ENCODE results near the gene UGT1A4.
"Not testable (repeated sequence)": the region's sequence is repeated elsewhere in the genome, so short reads cannot be mapped to it uniquely, and the experiment has no call there.

UGT1A4 gene

DNA sequence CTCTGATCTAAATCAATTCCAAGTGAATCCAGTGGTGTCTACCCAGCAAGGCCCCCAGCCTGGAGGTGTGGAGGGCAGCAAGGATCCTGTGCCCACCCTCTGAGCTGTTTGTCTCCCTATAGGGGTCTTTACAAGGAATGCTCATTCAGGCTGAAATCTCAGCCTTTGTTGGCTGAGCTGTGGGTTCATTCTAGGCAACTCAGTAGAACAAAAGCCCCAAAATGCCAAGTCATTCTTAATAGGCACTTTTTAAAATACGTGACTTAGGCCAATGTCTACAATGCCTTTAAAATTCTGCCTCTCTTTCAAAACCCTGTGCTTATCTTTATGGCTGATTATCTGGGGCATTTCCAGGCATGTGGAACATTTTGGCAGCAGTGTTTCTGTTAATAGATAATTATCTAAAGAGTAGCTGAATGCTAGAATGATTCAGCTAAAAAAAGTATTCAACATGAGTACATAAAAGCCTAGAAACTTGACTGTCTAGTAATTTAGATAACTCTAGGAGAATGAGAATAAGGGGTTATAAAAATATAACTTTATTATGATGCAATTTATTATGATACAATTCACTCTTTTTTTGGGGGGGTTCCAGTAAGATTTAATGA is 18.4 kb upstream of the UGT1A4 start:
- DNase-seq: no peak

DNA sequence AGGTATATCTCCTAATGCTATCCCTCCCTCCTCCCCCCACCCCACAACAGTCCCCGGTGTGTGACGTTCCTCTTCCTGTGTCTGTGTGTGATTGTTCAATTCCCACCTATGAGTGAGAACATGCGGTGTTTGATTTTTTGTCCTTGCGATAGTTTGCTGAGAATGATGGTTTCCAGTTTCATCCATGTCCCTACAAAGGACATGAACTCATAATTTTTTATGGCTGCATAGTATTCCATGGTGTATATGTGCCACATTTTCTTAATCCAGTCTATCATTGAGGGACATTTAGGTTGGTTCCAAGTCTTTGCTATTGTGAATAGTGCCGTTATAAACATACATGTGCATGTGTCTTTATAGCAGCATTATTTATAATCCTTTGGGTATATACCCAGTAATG is 17.7 kb upstream of the UGT1A4 start:
- DNase-seq: not testable (repeated sequence)

DNA sequence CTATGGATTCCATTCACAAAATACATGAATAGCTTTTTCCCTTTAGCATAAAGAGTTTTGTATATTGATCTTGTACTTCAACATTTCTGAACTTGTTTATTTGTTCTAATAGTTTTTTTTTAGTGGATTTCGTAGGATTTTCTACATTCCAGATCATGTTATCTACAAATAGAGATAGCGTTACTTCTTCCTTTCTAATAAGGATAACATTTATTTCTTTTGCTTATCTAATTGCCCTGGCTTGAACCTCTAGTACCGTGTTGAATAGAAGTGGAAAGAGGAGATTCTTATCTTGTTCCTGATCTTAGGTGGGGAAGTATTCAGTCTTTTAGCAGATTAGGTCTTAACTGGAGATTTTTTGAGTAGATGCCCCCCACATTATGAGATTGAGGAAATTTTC is 16.3 kb upstream of the UGT1A4 start:
- DNase-seq: no peak

DNA sequence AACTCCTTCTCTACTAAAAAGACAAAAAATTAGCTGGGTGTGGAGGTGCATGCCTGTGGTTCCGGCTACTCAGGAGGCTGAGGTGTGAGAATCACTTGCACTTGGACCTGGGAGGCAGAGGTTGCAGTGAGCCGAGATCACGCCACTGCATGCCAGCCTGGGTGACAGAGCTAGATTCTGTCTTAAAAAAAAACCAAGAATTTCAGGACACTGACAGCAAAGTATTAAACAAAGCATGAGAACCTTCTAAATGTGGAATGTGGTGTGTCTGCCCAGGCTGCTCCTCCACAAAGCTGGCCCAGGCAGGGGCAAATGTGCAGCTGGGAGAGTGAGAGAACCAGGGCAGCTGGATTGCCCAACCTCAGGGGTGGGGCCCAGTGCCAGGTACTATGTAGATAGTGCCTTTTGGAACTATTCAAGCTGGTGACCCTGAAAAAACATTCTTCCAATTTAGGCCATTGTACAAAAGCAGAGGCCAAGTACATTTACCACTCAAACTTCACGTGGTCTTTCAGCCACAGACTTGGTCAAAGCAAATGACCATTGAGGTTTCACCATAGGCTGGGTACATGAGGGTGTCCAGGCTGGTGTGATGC is 12.5 kb upstream of the UGT1A4 start:
- DNase-seq: no peak

DNA sequence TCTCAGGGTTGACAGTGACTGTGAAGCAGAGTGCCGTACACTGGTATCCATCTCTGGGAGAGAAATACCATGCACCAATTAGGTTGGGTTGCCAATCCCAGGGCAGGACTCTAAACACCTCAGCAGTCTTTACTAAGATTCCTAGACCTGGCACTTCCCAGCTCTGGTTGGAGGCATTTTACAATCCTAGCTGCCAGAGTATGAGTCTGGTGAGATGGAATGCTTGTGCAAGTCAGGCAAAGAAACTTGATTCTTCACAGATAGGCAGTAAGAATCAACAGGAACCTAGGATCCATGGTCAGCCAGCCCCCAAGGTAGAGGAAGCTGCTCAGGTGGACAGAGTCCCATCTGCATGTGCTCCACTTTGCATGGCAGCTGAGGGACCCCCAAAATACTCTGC is 11.8 kb upstream of the UGT1A4 start:
- no peak for DNase-seq

DNA sequence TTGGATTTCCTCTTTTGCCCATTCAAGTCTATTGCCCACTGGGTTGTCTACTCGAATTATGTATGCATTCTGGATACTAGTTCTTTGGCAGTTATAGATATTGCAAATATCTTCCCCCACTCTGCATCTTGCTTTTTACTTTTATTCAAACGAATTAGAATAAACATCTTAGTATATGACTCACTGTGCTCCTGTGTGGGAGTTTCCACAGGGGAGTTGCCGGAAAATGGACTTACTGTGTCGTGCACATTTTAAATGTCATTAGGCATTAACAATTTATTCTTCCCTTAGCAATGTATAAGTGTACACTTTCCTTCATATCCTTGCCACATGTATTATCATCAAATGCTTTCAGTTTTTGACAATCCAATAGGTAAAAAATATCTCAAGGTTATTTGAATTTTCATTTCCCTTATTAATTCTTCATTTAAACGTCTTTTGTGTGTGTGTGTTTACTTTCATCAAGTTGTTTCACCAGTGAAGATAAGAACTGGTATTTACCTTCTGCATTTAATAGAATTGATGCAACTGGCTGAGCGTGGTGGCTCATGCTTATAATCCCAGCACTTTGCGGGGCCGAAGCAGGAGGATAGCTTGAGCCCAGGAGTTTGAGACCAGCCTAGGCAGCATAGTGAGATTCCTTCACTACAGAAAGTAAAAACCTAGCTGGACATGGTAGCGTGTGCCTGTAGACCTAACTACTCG is 10.4 kb upstream of the UGT1A4 start:
- DNase-seq: no peak

DNA sequence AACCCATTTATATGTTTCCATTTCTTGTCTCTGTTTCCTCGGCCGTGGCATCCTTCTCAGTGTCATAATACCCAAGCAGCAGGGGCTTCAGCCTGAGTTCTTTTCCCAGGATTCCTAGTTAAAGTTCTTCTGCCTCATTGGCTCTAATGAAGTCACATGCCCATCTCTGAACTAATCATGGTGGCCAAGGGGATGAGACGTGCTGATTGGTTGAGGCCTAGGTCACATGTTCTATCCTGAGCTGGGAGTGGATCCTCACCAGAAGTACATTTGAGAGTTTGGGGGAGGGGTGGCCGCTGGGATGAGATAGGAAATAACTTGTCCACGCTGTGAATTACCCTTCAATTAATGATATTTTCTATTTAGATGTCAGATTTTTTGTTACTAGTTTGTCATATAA is 9.6 kb upstream of the UGT1A4 start:
- DNase-seq: no peak

DNA sequence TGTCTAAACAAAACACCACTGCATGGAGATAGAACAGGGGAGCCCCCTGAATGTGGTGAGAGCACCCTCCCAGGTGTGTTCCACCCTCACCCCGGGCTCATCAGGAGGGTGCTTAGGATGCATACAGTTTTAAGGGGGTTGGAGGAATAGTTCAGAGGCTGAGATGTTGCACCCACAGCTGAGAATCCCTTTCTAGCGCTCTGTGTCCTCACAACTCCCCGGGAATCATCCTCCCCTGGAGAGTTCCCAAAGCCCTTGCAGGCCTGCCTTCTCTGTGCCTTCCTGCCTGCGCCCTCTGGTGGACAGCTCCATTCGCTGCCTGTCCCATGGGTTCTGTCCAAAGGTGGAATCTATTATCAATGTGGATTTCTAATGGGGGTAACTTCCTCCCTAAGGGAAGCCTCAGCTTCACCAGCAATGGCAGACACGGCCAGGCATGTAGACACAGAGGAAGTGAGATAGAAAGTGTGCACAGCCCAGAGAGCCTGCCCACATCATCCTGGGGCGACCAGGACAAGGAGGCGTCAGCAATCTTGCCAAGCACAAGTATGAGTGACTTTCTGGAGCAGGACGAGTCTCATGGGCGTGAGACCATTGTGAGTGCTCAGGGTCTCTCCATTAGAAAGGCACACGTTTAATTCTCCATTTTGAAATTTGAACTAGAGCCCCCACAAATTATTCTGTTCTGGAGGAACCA is 7.1 kb upstream of the UGT1A4 start:
- DNase-seq: peak in 5 of 6 experiments; percentile 25 to 42 (median 32)

DNA sequence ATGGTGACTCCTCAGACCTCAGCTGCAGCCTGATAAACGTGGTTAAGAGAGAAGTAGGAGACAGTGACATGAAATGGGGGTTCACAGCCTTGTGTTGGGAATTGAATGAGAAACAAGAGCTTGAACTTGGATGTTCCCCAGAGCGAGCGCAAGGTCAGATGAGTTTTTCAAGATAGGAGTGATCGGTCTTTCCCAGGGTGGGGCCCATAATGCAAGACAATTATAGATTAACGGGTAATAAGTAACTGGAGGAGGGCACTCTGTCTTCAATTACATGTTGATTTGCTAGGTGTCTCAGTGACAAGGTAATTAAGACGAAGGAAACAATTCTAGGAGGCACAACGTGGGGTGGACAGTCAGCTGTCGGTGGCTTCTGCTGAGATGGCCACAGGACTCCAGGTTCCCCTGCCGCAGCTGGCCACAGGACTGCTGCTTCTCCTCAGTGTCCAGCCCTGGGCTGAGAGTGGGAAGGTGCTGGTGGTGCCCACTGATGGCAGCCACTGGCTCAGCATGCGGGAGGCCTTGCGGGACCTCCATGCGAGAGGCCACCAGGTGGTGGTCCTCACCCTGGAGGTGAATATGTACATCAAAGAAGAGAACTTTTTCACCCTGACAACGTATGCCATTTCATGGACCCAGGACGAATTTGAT is 5.8 kb upstream of the UGT1A4 start, which contains the start of gene UGT1A5:
TSS of gene UGT1A5 (plus strand) at position 297 of the 651 bp plus-strand sequence. CDS start at position 382, 85 bp downstream.
- DNase-seq: no peak

DNA sequence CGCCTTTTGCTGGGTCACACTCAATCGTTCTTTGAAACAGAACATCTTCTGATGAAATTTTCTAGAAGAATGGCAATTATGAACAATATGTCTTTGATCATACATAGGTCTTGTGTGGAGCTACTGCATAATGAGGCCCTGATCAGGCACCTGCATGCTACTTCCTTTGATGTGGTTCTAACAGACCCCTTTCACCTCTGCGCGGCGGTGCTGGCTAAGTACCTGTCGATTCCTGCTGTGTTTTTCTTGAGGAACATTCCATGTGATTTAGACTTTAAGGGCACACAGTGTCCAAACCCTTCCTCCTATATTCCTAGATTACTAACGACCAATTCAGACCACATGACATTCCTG is 5.3 kb upstream of the UGT1A4 start:
- DNase-seq: no peak

DNA sequence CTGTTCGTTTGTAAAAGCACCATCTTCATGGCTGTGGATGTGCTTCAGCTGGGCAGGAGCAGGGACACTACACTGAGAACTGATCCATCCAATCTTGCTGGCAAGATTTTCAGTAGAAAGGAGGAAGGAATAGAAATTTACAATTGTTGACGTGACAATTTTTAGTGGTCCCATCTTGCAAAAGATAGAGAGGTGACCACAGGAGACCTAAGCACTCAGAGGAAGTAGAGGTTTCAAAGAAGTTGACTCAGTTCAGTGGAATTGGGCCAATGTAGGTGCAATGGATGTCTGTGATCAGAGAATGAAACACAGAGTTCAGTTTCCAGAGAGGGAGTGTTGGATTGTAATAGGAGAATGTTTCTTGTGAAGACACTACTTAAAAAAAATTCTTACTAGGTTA is 4.4 kb upstream of the UGT1A4 start:
- no peak for DNase-seq

DNA sequence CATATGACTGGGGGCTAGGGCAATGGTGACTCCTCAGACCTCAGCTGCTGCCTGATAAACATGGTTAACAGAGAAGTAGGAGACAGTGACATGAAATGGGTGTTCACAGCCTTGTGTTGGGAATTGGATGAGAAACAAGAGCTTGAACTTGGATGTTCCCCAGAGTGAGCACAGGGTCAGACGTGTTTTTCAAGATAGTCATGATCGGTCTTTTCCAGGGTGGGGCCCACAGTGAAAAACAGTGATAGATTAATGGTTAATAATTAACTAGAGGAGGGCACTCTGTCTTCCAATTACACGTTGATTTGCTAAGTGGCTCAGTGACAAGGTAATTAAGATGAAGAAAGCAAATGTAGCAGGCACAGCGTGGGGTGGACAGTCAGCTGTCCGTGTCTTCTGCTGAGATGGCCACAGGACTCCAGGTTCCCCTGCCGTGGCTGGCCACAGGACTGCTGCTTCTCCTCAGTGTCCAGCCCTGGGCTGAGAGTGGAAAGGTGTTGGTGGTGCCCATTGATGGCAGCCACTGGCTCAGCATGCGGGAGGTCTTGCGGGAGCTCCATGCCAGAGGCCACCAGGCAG is 10.3 kb downstream of the UGT1A4 start, which contains the start of gene UGT1A3:
TSS of gene UGT1A3 (plus strand) at position 320 of the 579 bp plus-strand sequence. CDS start at position 405, 85 bp downstream.
- DNase-seq: no peak

DNA sequence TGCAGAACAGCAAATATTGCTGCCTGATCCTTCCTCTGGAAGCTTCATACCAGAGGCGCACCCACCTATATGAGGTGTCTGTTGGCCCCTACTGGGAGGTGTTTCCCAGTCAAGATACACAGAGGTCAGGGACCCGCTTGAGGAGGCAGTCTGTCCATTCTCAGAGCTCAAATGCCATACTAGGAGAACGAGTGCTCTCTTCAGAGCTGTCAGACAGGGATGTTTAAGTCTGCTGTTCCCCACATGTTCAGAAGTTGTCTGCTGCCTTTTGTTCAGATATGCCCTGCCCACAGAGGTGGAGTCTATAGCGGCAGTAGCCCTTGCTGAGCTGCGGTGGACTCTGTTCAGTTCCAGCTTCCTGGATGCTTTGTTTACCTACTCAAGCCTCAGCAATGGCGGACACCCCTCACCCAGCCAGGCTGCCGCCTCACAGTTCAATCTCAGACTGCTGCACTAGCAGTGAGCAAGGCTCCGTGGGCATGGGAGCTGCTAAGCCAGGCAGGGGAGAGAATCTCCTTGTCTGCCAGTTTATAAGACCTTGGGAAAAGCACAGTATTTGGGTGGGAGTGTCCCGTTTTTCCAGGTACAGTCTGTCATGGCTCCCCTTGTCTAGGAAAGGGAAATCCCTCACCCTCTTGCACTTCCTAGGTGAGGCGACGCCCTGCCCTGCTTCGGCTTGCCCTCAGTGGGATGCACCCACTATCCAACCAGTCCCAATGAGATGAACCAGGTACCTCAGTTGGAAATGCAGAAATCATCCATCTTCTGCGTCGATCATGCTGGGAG is 18.5 kb downstream of the UGT1A4 start:
- not testable (repeated sequence) for DNase-seq

DNA sequence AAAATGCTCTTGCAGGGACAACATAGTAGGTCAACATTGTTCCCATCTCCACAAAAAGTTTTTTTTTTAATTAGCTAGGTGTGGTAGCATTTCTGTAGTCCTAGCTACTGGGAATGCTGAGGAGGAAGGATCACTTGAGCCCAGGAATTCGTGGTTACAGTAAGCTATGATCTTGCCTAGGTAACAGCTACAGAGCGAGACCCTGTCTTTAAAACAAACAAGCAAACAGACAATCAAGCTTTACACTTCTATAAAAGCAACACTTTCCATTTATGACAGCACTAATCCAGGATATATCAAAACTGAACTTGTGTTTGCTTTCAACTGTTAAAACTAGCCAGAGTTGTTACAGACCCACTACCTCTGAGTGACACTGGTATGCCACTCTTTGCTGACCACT is 22.3 kb downstream of the UGT1A4 start:
- no peak for DNase-seq

DNA sequence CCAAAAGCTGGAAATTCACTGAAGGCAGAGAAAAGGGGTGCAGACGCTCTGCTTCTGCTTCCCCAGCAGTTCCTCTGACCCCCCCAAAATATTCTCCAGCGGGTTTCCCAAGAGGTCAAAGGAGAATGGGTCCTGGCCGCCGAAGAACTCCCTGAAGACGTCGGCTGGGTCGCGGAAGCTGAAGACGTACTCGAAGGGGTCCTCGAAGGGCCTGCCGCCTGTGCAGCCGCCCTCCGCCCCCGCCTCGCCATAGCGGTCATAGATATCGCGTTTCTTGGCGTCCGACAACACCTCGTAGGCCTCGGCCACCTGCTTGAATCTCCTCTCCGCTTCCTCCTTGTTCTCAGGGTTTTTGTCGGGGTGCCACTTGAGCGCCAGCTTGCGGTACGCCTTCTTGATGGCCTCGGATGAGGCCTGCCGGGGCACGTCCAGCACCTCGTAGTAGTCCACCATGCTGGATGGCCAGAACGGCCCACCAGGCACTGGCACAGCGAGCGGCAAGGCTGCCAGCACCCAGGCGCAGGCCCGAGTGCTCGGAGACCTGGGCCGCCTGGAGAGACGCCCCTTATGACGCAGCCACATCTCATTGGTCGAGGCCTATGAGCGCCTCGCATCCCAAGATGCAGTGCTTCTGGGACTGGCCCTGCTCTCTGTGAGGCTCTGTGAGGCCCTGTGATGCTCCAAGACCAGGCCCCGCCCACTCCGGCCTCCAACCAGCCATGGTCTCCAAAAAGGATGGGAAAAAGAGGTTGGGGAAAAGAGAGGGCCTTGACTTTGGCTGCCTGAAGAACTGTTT is 25.1 kb downstream of the UGT1A4 start:
- no peak for DNase-seq

DNA sequence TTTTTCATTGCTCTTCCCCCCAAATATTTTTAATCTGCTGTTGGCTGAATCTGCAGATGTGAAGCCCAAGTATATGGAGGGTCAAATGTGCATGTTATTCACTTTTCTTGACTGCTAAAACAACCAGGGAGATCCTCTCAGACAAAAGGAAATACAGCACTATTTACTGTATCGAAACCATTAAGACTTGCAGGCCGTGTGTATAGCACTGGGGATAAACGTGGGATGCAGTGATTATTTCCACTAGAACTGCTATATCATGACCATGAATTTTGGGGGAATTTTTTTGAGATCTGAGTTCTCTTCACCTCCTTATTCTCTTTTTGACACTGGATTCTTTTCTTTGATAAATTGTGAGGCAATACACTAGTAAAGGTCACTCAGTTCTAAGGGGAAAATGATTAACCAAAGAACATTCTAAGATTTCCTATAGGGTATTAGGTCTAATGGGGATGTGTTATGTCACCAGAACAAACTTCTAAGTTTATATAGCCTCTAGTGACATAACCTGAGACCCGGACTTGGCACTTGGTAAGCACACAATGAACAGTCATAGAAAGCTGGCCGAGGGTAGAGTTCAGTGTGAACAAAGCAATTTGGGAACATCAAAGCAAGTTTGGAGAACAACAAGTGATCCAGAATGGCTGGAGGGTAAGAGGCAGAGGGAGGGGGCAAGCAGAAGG is 26.7 kb downstream of the UGT1A4 start:
- no peak for DNase-seq

DNA sequence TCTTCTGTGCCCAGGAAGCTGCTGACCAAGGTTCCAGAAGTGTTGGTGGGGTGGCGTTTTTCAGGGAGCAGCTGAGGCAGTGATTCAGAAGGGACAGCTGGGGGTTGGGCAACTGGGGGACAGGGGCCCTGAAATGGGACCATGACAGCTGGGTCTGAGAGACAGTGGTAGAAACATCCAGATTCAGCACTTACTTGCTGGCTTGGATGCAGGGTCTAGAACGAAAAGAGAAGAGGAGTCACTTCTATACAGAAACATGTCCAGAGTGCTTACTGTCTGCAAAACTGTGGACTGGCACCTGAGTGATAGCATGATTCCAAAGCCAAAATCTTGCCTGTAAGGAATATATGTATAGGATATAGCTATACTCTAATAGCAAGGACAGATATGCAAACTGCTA is 27.3 kb downstream of the UGT1A4 start:
- not testable (repeated sequence) for DNase-seq

DNA sequence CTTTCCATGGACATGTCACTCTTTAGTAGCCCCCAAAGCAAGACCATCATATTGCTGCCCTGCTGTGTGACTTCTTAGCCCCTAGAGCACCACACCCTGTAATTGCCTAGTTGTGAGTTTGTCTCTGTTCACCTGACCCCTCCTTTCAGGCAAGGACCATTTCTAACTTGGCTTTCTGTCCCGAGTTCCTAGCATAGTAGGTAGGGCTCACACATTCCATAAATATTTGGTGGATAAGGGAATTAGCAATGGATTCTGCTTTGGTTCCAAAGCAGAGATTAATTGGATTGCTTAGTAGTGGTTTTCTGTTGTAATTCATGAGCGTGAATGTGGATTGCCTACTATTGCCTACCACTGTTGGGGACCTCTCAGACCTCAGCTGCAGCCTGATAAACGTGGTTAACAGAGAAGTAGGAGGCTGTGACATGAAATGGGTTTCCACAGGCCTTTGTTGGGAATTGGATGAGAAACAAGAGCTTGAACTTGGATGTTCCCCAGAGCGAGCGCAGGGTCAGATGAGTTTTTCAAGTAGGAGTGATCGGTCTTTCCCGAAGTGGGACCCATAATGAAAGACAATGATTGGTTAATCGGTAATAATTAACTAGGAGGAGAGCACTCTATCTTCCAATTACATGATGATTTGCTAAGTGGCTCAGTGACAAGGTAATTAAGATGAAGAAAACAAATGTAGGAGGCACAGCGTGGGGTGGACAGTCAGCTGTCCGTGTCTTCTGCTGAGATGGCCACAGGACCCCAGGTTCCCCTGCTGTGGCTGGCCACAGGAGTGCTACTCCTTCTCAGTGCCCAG is 28.1 kb downstream of the UGT1A4 start:
- DNase-seq: no peak

DNA sequence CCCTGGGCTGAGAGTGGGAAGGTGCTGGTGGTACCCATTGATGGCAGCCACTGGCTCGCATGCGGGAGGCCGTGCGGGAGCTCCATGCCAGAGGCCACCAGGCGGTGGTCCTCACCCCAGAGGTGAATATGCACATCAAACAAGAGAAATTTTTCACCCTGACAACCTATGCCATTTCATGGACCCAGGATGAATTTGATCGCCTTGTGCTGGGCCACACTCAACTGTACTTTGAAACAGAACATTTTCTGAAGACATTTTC is 28.7 kb downstream of the UGT1A4 start:
- no peak for DNase-seq

DNA sequence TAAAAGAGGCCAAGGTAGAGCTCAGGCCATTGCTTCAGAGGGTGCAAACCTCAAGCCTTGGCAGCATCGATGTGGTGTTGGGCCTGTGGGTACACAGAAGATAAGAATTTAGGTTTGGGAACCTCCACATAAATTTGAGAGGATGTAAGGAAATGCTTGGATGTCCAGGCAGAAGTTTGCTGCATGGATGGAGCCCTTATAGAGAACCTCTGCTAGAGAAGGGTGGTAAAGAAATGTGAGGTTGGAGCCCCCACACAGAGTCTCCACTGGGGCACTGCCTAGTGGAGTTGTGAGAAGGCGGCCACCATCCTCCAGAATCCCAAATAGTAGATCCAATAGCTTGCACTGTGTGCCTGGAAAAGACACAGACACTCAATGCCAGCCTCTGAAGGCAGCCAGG is 32.2 kb downstream of the UGT1A4 start:
- DNase-seq: not testable (repeated sequence)
